Measurements from ENCODE around the gene MTG2.

GRCh38 chr20:62158541-62158940 lies 24.3 kb upstream of the MTG2 start:
- no peak for TF ChIP-seq CTCF (IDR thresholded peaks at IDR 0.05)
- no peak for TF ChIP-seq POLR2A (IDR thresholded peaks at IDR 0.05)
